Activated CD4-positive, alpha-beta T cell treated with anti-CD3 and anti-CD28 coated beads, Interleukin-2, amount 50 U/mL, for 24 hours (primary cell): ENCODE data around the gene ADAM8.
"Not testable (repeated sequence)": the region's sequence is repeated elsewhere in the genome, so short reads cannot be mapped to it uniquely, and the experiment has no call there.

ENCODE experiments used
- DNase-seq, 2 donors: peaks; one replicate each; pipeline ENCODE4 v3.0.0-alpha.2; 2020; ENCODE audit warnings: low read depth in 1 of 2, low spot score in 1 of 2

Gene ADAM8

DNA sequence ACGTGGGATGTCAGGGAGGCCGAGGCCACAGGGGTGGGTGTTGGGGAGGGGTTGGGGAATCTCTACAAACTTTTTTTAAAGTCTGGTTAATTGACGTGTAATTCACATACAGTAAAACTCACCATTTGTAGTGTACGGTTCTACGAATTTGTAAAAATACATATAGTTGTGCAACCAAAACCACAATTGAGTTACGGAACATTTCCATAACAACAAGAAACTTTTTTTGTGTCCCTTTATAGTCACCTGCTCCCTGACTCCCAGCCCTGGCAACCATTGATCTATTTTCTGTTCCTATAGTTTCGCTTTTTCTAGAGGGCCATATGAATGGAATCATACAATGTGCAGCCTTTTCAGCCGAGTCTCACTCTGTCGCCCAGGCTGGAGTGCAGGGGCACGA lies 41.9 kb downstream of the ADAM8 start:
- DNase-seq = not testable (repeated sequence)

DNA sequence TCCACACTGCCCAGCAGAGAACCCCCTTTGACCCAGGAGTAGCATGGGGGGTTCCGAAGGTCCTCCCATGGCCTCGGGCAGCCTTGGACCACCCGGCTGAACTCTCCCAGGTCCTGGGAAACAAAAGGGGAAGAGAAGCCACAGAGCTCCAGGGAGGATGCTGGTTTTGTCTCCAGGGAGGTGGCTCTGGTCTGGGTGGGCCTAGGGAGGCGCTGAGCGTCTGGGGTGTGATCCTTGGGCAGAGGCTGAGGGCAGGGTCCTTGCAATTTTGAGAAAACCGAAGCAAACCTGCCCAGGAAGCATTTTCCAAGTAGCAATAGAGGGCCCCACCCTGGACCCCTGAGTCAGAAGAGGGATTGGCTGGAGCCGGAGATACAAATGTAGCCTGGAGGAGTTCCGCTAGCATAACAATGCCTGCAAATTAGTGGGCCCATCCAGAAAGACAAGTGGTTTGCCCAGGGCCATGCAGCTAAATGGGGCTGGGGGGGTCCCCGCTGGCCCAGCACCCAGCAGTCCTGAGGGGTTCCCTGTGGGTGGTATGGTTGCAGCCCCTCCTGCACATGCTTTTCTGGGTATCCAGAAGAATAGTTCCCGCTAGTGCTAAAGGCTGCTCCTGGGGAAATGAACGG lies 44.6 kb downstream of the ADAM8 start:
- no peak for DNase-seq

DNA sequence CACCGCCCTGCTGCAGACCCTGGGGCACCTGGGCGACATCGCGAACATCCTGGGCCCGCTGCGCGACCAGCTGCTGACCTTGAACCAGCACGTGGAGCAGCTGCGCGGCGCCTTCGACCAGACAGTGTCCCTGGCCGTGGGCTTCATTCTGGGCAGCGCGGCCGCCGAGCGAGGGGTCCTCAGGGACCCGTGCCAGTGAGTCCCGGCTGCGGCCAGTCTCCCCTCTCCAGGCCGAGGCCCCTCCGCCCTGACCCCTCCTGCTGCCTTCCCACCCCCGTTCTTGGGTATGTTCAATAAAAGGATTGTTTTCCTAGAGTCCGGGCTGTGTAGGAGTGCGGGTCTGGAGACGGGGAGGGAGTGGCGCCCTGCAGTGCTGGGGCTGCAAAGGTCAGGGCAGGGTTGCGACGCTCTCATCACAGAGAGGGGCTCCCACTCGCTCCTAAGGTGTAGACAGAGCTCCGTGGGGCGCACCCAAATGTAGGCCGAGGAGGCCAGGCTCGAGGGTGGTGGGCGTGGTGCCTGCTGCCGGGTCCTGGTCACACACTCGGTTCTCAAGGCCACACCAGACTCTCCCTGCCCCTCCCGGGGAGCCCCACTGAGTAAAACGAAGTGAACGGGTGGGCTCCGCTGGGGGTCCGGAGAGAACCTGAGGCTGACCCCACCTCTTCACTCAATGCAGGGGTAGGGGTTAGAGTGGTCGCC lies 45.3 kb downstream of the ADAM8 start:
- DNase-seq = no peak

DNA sequence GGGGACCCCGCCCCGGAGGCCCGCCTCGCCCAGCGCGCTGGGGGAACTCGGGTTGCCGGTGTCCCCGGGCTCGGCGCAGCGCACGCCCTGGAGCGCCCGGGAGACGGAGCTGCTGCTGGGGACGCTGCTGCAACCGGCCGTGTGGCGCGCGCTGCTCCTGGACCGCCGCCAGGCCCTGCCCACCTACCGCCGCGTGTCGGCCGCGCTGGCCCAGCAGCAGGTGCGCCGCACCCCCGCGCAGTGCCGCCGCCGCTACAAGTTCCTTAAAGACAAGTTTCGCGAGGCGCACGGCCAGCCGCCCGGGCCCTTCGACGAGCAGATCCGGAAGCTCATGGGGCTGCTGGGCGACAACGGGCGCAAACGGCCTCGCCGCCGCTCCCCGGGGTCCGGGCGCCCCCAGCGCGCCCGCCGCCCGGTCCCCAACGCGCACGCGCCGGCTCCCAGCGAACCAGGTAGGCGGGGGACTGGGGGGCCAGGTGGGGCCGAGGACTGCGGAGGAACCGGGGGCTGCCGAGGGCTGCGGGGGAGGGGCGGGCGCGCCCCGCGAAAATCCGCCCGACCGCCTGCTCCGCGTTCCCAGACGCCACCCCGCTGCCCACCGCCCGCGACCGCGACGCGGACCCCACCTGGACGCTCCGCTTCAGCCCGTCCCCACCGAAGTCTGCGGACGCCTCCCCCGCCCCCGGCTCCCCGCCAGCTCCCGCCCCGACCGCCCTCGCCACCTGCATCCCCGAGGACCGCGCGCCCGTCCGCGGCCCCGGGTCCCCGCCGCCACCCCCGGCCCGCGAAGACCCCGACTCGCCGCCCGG lies 46.1 kb downstream of the ADAM8 start:
- DNase-seq = no peak

DNA sequence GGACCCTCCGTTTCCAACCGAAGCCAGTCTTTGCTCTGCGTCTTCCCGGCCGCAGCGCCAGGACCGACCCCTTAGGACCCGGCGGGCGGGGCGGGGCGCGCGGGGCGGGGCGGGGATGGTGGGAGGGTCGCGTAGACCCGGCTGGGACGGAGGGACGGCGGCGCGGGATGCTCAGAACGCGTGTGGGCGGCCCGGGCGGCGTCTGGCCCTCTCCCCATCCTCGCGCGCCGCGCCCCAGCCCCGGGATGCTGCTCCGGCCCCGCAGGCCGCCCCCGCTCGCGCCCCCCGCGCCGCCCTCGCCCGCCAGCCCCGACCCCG lies 46.7 kb downstream of the ADAM8 start, which contains the start of gene UTF1:
UTF1 (plus strand) TSS at position 174 of the 318 bp plus-strand sequence; CDS start at position 246, 72 bp downstream.
- no peak for DNase-seq

DNA sequence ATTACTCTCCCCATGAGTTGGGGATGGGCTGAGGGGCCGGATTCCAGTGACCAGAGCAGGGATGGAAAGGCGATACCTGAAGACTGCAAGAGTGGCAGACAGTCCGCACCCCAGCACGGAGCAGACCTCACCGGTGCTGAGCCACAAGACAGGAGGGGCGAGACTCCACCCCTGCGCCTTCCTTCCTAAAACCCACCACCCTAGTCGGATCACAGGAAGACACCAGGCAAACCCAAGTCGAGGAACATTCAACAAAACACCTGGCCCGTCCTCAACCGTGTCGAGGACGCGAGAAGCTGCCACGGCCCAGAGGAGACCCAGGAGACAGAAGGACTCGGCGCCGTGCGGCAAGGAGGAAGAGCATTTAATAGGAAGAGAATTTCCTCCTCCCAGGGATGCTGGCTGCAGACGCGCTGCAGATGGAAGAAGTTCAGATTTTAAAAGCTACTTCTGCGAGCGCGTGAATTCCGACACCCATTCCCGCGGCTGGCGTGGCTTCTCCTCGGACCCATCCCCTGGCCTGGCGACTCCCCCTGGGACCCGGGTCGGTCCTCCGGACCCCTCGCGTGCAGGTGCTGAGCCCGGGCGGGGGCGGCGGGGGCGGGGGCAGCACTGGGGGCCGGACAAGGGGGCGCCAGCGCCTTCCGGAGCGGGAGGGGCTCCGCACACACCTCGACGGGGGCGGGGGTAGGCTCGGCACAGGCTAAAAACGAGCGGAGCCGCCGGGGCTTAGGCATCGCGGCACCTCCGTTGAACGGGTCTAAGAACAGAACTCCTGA lies 47.2 kb downstream of the ADAM8 start:
- no peak for DNase-seq

DNA sequence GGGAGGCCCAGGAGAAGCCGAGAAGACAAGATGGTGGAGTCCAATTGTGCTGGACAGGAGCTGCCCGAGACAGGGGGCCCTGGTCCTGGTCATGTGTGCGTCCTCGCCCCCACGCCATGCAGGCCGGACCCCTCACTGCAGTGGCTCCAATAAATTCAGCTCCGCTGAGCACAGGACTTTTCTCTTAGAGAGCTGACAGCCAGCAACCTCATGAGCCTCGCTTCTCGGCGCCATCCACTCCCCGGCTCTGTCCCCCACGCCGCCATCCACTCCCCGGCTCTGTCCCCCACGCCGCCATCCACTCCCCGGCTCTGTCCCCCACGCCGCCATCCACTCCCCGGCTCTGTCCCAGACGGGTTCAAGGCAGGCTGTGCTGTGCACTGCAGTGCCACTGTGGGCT lies 49.4 kb downstream of the ADAM8 start:
- DNase-seq = no peak

DNA sequence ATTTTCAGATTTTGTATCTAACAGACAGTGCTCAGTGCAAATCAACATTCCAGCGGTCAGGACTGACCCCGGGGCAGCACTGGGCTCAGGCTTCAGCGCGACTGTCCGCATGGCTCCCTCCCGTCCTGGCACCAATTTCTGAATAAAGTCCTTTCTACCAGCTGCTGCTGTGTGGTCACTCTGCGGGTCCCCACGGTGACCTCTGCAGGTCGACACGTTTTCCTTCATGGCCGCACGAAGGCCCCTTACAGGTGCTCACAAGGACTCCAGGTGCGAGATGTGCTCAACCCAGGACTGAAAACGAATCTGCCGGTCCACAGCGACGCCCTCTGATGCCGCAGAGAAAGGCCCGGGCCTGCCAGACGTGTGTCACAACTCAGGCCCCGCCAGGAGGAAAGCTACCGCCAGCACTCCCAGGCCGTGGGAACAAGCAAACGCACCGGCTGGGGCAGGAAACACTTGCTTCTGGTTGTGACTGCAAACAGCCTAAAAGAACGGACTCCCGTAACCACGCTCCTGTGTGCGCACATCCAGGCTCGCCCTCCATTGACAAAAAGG lies 50.3 kb downstream of the ADAM8 start:
- no peak for DNase-seq

DNA sequence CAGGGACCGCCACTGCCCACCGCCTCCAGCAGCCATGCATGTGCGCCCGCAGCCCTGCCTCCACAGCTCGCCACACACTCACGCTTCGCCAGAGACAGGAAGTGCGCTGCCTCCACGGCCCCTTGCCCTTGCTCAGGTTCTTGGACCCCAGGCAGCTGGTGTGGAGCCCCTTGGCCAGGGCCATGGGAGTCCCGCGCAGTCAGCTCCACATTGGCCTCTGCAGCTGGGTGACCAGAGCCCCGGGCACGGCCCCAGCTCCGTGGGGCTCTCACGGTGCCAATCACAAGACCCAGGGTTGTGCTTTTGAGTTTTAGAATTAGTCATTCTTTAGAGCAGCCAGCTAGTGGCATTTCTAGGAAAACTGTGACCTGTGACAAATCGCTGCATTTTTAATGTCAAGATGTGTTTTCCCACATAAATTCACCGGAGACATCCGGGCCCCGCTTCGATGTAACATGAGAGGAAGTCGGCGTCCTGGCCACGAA lies 50.9 kb downstream of the ADAM8 start:
- DNase-seq = no peak

DNA sequence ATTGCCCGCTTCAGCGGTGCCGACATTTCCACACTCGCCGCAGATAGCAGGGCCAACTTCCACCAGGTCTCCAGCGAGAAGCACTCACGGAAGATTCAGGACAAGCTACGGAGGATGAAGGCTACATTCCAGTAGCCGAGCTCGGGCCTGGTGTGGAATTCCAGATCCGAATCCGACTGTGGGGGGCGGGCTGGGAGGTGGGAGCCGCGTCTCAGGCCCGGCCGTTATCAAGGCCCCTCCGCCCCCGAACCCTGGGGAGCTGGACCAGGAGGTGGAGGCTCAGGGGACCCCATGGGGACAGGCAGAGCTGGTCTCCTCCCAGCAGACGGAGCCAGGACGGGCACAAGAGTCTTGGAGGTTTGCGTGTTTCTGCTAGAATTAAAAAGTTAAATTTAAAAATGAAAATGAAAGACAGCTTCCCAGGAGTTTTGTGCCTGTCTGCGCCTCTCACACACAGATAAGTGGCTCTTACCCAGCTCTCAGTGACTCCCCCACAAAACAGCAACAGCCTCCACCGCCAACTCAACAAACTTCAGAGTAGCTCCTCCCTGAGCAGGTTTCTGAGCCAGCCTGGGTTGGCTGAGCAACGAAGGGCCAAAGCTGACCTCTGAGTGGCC lies 51.8 kb downstream of the ADAM8 start:
- no peak for DNase-seq

DNA sequence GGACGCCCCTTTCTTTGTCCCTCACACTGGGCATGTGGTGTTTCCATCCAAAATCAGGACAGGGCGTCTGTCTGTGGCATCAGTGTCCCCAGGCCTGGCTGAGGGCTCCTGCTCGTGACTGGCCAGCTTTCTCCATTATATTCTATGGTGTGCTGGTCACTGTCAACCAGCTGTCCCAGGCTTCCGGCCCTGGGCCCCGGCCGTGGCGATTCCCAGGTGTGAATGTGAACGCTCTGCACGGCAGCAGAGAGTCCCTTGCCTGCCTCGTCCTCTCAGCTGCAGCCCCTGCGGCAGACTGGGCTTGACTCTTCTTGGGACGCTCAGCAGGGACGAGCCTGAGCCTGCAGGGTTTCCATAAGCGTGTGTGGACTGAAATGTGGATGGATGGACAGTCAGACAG lies 52.6 kb downstream of the ADAM8 start:
- DNase-seq = no peak

DNA sequence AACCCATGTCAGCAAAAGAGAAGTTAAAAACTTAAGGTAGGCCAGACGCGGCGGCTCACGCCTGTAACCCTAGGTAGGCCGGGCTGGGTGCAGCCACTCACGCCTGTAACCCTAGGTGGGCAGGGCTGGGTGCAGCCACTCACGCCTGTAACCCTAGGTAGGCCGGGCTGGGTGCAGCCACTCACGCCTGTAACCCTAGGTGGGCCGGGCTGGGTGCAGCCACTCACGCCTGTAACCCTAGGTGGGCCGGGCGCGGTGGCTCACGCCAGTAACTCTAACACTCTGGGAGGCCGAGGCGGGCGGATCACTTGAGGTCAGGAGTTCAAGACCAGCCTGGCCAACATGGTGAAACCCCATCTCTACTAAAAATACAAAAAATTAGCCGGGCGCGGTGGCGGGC lies 54.9 kb downstream of the ADAM8 start:
- DNase-seq = not testable (repeated sequence)

DNA sequence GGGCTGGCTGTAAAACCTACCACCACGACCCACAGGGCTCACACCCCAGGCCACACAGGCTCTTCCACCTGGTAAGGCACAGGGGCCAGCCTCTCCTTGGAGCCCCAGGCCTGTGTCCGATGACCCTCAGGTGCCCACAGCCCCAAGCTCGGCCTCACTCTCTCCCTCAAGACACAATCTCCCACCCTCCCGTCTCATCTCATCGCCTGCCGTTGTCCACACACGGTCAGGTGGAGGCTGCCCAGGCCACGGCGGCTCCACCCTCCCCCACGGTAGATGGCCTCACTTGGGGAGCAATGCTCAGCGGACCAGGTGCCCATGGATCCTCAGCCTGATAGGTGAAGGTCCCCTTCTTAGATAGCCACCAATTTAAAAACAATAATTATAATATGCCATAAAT lies 55.3 kb downstream of the ADAM8 start:
- no peak for DNase-seq

DNA sequence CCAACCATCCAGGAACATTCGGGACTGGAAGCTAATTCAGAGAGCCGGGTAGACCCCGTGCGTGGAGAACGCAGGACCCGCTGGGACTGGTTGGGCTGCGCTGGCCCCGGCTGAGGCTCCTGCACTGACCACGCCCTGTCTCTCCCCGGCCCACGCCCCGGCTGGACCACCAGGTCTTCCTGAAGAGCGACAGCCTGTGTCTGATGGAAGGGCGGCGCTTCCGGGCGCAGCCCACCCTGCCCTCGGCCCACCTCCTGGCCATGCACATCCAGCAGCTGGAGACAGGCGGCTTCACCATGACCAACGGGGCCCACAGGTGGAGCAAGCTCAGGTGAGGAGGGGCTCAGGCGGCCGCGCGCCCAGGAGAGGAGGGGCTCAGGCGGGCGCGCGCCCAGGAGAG lies 56.9 kb downstream of the ADAM8 start:
- DNase-seq = no peak

DNA sequence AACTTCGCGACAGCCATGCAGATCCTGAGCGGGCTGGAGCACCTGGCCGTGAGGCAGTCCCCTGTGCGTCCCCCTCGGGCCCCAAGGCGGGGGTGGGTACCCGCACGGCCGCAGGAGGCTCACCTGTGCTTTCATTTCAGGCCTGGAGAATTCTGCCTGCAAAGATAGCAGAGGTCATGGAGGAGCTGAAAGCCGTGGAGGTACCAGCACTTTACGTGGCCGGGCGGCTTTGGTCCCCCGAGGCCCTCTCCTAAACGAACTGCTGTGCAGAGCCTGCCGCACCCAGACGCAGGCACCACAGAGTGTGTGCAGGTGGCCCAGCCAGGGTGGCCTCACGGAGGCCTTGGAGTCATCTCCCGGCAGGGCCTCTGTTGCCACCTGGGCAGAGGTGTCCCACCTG lies 57.8 kb downstream of the ADAM8 start:
- no peak for DNase-seq

DNA sequence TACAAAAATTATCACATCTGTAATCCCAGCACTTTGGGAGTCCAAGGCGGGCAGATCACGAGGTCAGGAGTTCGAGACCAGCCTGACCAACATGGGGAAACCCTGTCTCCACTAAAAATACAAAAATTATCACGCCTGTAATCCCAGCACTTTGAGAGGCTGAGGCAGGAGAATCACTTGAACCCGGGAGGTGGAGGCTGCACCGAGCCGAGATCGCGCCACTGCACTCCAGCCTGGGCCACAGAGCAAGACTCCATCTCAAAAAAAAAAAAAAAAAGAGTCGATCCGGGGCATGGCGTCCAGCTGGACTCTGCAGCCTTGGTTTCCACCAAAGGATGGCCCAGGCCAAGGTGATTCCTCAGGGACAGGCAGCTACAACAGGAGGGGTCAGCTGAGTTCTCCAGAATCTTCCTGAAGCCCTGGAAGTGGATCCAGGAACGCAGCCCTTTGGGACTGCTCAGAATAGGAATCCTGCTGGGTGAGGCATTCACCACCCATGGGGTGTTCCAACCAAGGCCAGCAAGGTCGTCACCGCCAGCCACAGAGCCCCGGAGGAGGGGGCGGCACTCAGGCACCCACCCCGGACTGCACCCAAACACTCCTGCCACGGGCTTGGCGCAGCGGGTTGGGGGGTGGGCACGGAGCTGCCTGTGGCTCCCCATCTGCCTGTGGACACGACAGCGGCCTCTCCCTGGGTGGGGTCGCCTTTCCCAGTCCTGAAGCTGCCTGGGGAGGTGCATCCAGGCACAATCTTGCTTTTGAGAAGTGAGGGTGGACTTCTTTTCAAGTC lies 58.7 kb downstream of the ADAM8 start:
- DNase-seq = no peak

DNA sequence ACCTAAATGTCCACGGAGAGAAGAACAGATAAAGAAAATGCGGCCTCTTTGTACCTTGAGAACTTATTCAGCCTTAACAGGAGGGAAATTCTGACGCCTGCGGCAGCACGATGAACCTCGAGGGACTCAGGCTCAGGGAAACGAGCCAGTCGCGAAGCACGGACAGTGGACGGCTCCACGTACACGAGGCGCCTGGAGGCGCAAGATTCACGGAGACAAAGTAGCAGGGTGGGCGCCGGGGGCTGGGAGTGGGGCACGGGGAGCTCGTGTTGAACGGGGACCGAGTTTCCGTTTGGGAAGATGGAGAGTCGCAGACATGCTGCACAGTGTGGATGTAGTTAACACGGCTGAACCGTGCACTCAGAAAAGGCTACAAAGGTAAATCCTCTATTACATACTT lies 59.9 kb downstream of the ADAM8 start:
- no peak for DNase-seq

DNA sequence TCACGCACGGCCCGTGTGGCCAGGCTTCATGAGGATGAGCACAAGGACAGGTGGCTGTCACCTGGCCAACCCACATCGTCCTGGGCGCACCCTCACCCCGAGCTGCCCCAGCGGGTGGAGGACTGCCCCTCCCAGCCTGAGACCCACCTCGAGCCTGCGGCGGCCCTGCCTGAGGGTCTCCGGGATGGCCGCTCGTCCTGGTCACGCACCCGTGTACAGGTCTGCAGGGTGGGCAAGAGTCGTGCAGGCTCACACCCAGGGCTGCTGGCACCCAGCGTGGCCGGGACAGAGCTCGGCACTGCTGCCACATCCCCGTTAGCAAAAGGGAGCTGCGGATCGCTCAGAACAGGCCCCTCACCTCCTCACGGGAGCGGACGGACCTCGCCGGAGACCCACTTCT lies 61.1 kb downstream of the ADAM8 start:
- no peak for DNase-seq

DNA sequence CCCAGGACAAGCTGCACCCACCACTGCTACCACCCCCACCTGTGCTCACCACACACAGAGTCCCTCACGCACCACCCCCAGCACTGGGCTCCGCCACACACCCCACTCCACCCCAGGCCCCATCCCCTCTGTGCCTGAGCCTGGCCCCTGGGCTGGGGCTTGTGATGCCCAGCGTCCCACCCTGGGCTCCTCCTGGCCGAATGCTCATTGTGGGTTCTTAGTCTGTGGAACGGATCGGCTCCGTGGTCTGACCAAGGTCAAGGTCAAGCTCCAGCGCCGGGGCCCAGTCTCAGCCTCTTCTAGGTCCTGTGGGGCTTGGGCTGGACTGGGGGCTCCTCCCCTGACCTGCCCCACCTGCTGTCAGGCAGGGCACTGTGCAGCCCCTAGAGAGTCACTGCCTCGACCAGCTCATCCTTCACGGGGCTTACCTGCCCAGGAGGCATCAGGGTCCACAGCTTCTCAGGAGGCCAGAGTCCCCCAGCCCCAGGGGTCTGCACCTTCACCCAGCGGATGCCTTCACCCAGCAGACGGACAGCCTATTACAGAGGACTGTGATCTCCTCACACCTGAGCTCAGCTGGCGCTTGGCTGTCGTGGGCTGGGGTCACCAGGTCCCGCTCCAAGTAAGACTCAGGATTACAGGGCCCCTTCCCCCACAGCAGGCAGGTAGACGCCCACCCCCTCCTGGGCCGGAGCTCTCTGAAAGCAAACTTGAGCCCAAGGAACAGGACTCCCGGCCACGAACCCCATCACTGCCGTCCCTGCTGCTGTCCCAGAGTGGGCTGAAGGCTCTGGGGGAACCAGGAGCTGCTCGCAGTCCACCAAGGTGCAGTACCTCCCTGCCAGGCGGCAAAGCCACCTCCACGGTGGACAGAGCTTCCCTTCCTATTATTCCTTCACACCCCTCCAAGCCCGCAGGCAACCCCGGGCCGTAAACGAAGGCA lies 61.9 kb downstream of the ADAM8 start:
- no peak for DNase-seq
